WTC11 (cell line): Measurements from ENCODE around the gene CCDC3. TPM values are rescaled to one million over a fixed set of nuclear protein-coding genes. Genes with fewer than 3 reads are reported as not detected.

Experiments
- ATAC-seq: fragments of 200-7000 bp; cut with Tn5 transposase; 2 replicates; pipeline ENCODE4 v1.10.0; 2021; ENCODE audit warnings: mild to moderate bottlenecking, moderate library complexity
- CTCF ChIA-PET: fragments of 300-600 bp; sonication (Branson Sonifier 250); formaldehyde crosslinking; loops from one replicate; lab custom pipeline; 2021; ENCODE audit warnings: antibody characterized with exemption; lab: Charles Lee
- POLR2A ChIA-PET: fragments of 350-600 bp; sonication (Branson Sonifier 250); formaldehyde crosslinking; loops from one replicate; lab custom pipeline; 2021; ENCODE audit warnings: antibody characterized with exemption; lab: Charles Lee
- DNase-seq: peaks from one replicate; pipeline ENCODE4 v3.0.0; 2021; ENCODE audit warnings: low spot score
- H3K27ac Mint-ChIP-seq: 2 replicates; pipeline ENCODE4 v1.8.0; 2021; ENCODE audit warnings: mixed read lengths
- H3K27me3 Mint-ChIP-seq: 2 replicates; pipeline ENCODE4 v1.8.0; 2021; ENCODE audit warnings: low read depth, mild to moderate bottlenecking, moderate library complexity, mixed read lengths
- H3K36me3 Mint-ChIP-seq: 2 replicates; pipeline ENCODE4 v1.8.0; 2021; ENCODE audit warnings: mixed read lengths
- H3K4me1 Mint-ChIP-seq: 2 replicates; pipeline ENCODE4 v1.8.0; 2022; ENCODE audit warnings: mixed read lengths
- H3K4me3 Mint-ChIP-seq: 2 replicates; pipeline ENCODE4 v1.8.0; 2021; ENCODE audit warnings: mild to moderate bottlenecking, moderate library complexity, mixed read lengths
- H3K9me3 Mint-ChIP-seq: 2 replicates; pipeline ENCODE4 v1.8.0; 2021; ENCODE audit warnings: mixed read lengths
- ATF3 ChIP-seq: sonication (generic); formaldehyde crosslinking; conservative IDR thresholded peaks from 2 replicates; pipeline ENCODE4 v1.8.1; 2022; ENCODE audit warnings: mild to moderate bottlenecking, missing genetic modification reagents
- EMX1 ChIP-seq: fragments of 250-450 bp; sonication (Bioruptor Pico); IDR thresholded peaks from 2 replicates; pipeline ENCODE4 v1.8.0; 2021; ENCODE audit warnings: mild to moderate bottlenecking
- FOXP4 ChIP-seq: sonication (generic); formaldehyde crosslinking; IDR thresholded peaks from 2 replicates; pipeline ENCODE4 v1.8.0; 2022; ENCODE audit warnings: mild to moderate bottlenecking, missing genetic modification reagents
- GRHL2 ChIP-seq: fragments of 250-450 bp; sonication (Bioruptor Pico); IDR thresholded peaks from 2 replicates; pipeline ENCODE4 v1.8.0; 2022; ENCODE audit warnings: mild to moderate bottlenecking, moderate library complexity; ENCODE audit not compliant: insufficient replicate concordance, severe bottlenecking
- HMGA2 ChIP-seq: fragments of 250-450 bp; sonication (Bioruptor Pico); IDR thresholded peaks from 2 replicates; pipeline ENCODE4 v1.4.0; 2021; ENCODE audit warnings: mild to moderate bottlenecking, moderate library complexity
- IRF1 ChIP-seq: sonication (generic); formaldehyde crosslinking; IDR thresholded peaks from 2 replicates; pipeline ENCODE4 v1.8.0; 2023; ENCODE audit warnings: missing genetic modification reagents
- IRF2 ChIP-seq: sonication (generic); formaldehyde crosslinking; IDR thresholded peaks from 2 replicates; pipeline ENCODE4 v1.8.0; 2022; ENCODE audit warnings: low read depth, missing genetic modification reagents, borderline replicate concordance
- OVOL2 ChIP-seq: fragments of 250-450 bp; sonication (Bioruptor Pico); IDR thresholded peaks from 2 replicates; pipeline ENCODE4 v1.9.0; 2021; ENCODE audit warnings: mild to moderate bottlenecking, borderline replicate concordance
- RORB ChIP-seq: fragments of 250-450 bp; sonication (Bioruptor Pico); IDR thresholded peaks from 2 replicates; pipeline ENCODE4 v1.9.0; 2021; ENCODE audit warnings: mild to moderate bottlenecking
- STAT6 ChIP-seq: sonication (generic); formaldehyde crosslinking; conservative IDR thresholded peaks from 2 replicates; pipeline ENCODE4 v1.8.1; 2023; ENCODE audit warnings: mild to moderate bottlenecking, low read depth, missing genetic modification reagents, moderate library complexity
- ZNF138 ChIP-seq: sonication (generic); formaldehyde crosslinking; conservative IDR thresholded peaks from 2 replicates; pipeline ENCODE4 v1.8.1; 2022; ENCODE audit warnings: mild to moderate bottlenecking, moderate library complexity, missing genetic modification reagents
- ZNF317 ChIP-seq: sonication (generic); formaldehyde crosslinking; IDR thresholded peaks from 2 replicates; pipeline ENCODE4 v1.8.1; 2023; ENCODE audit warnings: low read depth, mild to moderate bottlenecking, moderate library complexity, missing genetic modification reagents, borderline replicate concordance
- ZNF416 ChIP-seq: fragments of 250-450 bp; sonication (Bioruptor Pico); IDR thresholded peaks from 2 replicates; pipeline ENCODE4 v1.9.0; 2021; ENCODE audit warnings: mild to moderate bottlenecking, inconsistent platforms
- ZNF425 ChIP-seq: fragments of 250-450 bp; sonication (Bioruptor Pico); conservative IDR thresholded peaks from 2 replicates; pipeline ENCODE4 v1.9.0; 2021; ENCODE audit warnings: mild to moderate bottlenecking
- ZSCAN18 ChIP-seq: fragments of 250-450 bp; sonication (Bioruptor Pico); IDR thresholded peaks from 2 replicates; pipeline ENCODE4 v2.1.2; 2022; ENCODE audit warnings: mild to moderate bottlenecking, moderate library complexity
- total RNA-seq: library from RNA; stranded (reverse); gene quantifications from 3 replicates; pipeline ENCODE4 v1.2.3, GENCODE V29; 2021

Gene CCDC3
- total RNA-seq, 1 experiment from 2014 or later = 3.5 TPM

- no peak for TF ChIP-seq RORB (CRISPR knock-in tag)
- no peak for TF ChIP-seq ZNF138 (CRISPR knock-in tag)
- no peak for TF ChIP-seq STAT6
- TF ChIP-seq HMGA2 (CRISPR knock-in tag) = no peak
- no peak for TF ChIP-seq EMX1 (CRISPR knock-in tag)
- no peak for TF ChIP-seq IRF2
Measured at GRCh38 chr10:12907656-12908055, 93.9 kb downstream of the CCDC3 start (continued).

GRCh38 chr10:12906051-12906541 is 95.4 kb downstream of the CCDC3 start:
- CTCF ChIA-PET = no interaction called here

More at GRCh38 chr10:12906051-12906541, 95.4 kb downstream of the CCDC3 start:
- Mint-ChIP-seq H3K4me3 (no peak overlapping the region), H3K27ac (no peak overlapping the region), H3K36me3 (no peaks in the 10 kb centered on the region), H3K27me3 (no peaks in the 10 kb centered on the region; the same call in 1 of the 2 replicates), H3K4me1 (peaks cover 8% of the 10 kb centered on the region; the same call in 1 of the 2 replicates), H3K9me3 (no peaks in the 10 kb centered on the region)
- ATAC-seq (no peak), DNase-seq (no peak)
- POLR2A ChIA-PET = interaction anchor here (0.6 kb wide), 1 partner anchor 1002 kb away, joined by 4 read pairs; no protein-coding TSS in a partner anchor
- TF ChIP-seq ZNF317 (CRISPR knock-in tag) = no peak
- TF ChIP-seq GRHL2 (CRISPR knock-in tag) = no peak
- no peak for TF ChIP-seq OVOL2 (CRISPR knock-in tag)
- TF ChIP-seq ZNF416 (CRISPR knock-in tag) = no peak
- no peak for TF ChIP-seq ZNF425 (CRISPR knock-in tag)
- TF ChIP-seq ZSCAN18 (CRISPR knock-in tag) = no peak
- TF ChIP-seq ATF3 (CRISPR knock-in tag) = no peak
- no peak for TF ChIP-seq IRF1 (CRISPR knock-in tag)
- no peak for TF ChIP-seq STAT6
- TF ChIP-seq EMX1 (CRISPR knock-in tag) = no peak
- no peak for TF ChIP-seq FOXP4
